ENCODE results near the gene BAK1. TPM values are rescaled to one million over a fixed set of nuclear protein-coding genes. Genes with fewer than 3 reads are reported as not detected.

The BAK1 gene
- total RNA-seq, 1 donor from 2014 or later = 54.8 TPM

- Histone ChIP-seq H3K4me3 (ENCODE audit: insufficient read depth, low read depth, low read length) (no peak overlapping the region), H3K9me3 (ENCODE audit: insufficient read depth, low read depth, low read length) (no peaks in the 10 kb centered on the region), H4K20me1 (ENCODE audit: insufficient read depth, low read length) (peaks cover 7% of the 10 kb centered on the region), H3K4me2 (ENCODE audit: low read length) (no peak overlapping the region), H2AFZ (ENCODE audit: low read depth, low read length) (no peak overlapping the region), H3K27ac (ENCODE audit: low read depth, low read length) (no peak overlapping the region), H3K9ac (ENCODE audit: low read length) (no peak overlapping the region), H3K36me3 (ENCODE audit: insufficient read depth, low read length) (no peaks in the 10 kb centered on the region), H3K27me3 (ENCODE audit: insufficient read depth, low read length) (no peaks in the 10 kb centered on the region), H3K4me1 (ENCODE audit: insufficient read depth, low read length) (no peaks in the 10 kb centered on the region), H3K79me2 (ENCODE audit: insufficient read depth, low read length) (no peaks in the 10 kb centered on the region)
- no peak overlapping the region for H3K4me3 Mint-ChIP-seq (ENCODE audit: unreplicated experiment)
- peaks cover 3% of the 10 kb centered on the region for H3K9me3 Mint-ChIP-seq (ENCODE audit: unreplicated experiment)
- DNase-seq (ENCODE audit: low read depth) (no peak), FAIRE-seq (no peak)
- no peak overlapping the region for H3K27ac Mint-ChIP-seq (ENCODE audit: unreplicated experiment)
- TF ChIP-seq EZH2 (IDR thresholded peaks at IDR 0.05; ENCODE audit: insufficient read depth, low read length) (no peak), CTCF (IDR thresholded peaks at IDR 0.05; ENCODE audit: insufficient read depth, low read depth, low read length) (no peak)
- H3K4me1 Mint-ChIP-seq (ENCODE audit: low read depth, unreplicated experiment) = peaks cover 8% of the 10 kb centered on the region
- peaks cover 12% of the 10 kb centered on the region for H3K27me3 Mint-ChIP-seq (ENCODE audit: low read depth, unreplicated experiment)
- peaks cover 14% of the 10 kb centered on the region for H3K36me3 Mint-ChIP-seq (ENCODE audit: low read depth, unreplicated experiment)
Observed at GRCh38 chr6:33627876-33628275, 47.8 kb upstream of the BAK1 start.

GRCh38 chr6:33624856-33625255 lies 44.8 kb upstream of the BAK1 start:
- H3K4me3 Mint-ChIP-seq (ENCODE audit: unreplicated experiment) = no peak overlapping the region
- DNase-seq (ENCODE audit: low read depth) (no peak), FAIRE-seq (no peak)
- H4K20me1 ChIP-seq (ENCODE audit: insufficient read depth, low read length) = no peaks in the 10 kb centered on the region
- peaks cover 3% of the 10 kb centered on the region for H3K9me3 Mint-ChIP-seq (ENCODE audit: unreplicated experiment)
- H3K27ac ChIP-seq (ENCODE audit: low read depth, low read length) = no peak overlapping the region
- no peak overlapping the region for H3K27ac Mint-ChIP-seq (ENCODE audit: unreplicated experiment)
- no peak overlapping the region for H3K4me2 ChIP-seq (ENCODE audit: low read length)
- H3K4me3 ChIP-seq (ENCODE audit: insufficient read depth, low read depth, low read length) = no peak overlapping the region
- no peaks in the 10 kb centered on the region for H3K9me3 ChIP-seq (ENCODE audit: insufficient read depth, low read depth, low read length)
- TF ChIP-seq CTCF (IDR thresholded peaks at IDR 0.05; ENCODE audit: insufficient read depth, low read depth, low read length) (no peak), EZH2 (IDR thresholded peaks at IDR 0.05; ENCODE audit: insufficient read depth, low read length) (no peak)
- peaks cover 14% of the 10 kb centered on the region for H3K36me3 Mint-ChIP-seq (ENCODE audit: low read depth, unreplicated experiment)
- peaks cover 11% of the 10 kb centered on the region for H3K4me1 Mint-ChIP-seq (ENCODE audit: low read depth, unreplicated experiment)
- H3K79me2 ChIP-seq (ENCODE audit: insufficient read depth, low read length) = no peaks in the 10 kb centered on the region
- no peak overlapping the region for H3K9ac ChIP-seq (ENCODE audit: low read length)
- H3K36me3 ChIP-seq (ENCODE audit: insufficient read depth, low read length) = no peaks in the 10 kb centered on the region
- H2AFZ ChIP-seq (ENCODE audit: low read depth, low read length) = no peak overlapping the region
- H3K27me3 Mint-ChIP-seq (ENCODE audit: low read depth, unreplicated experiment) = peaks cover 5% of the 10 kb centered on the region
- peaks cover 3% of the 10 kb centered on the region for H3K4me1 ChIP-seq (ENCODE audit: insufficient read depth, low read length)
- no peaks in the 10 kb centered on the region for H3K27me3 ChIP-seq (ENCODE audit: insufficient read depth, low read length)

- H3K4me2 ChIP-seq (ENCODE audit: low read length) = no peak overlapping the region
- no peaks in the 10 kb centered on the region for H3K79me2 ChIP-seq (ENCODE audit: insufficient read depth, low read length)
Observed at GRCh38 chr6:33623895-33624381, 43.9 kb upstream of the BAK1 start.

More at GRCh38 chr6:33623895-33624381, 43.9 kb upstream of the BAK1 start:
- DNase-seq (ENCODE audit: low read depth) (no peak), FAIRE-seq (no peak)
- Histone ChIP-seq H3K9me3 (ENCODE audit: insufficient read depth, low read depth, low read length) (no peaks in the 10 kb centered on the region), H2AFZ (ENCODE audit: low read depth, low read length) (no peak overlapping the region), H3K36me3 (ENCODE audit: insufficient read depth, low read length) (no peaks in the 10 kb centered on the region), H3K27ac (ENCODE audit: low read depth, low read length) (no peak overlapping the region), H3K27me3 (ENCODE audit: insufficient read depth, low read length) (no peaks in the 10 kb centered on the region), H3K4me3 (ENCODE audit: insufficient read depth, low read depth, low read length) (no peak overlapping the region), H3K4me1 (ENCODE audit: insufficient read depth, low read length) (peaks cover 3% of the 10 kb centered on the region), H4K20me1 (ENCODE audit: insufficient read depth, low read length) (no peaks in the 10 kb centered on the region), H3K9ac (ENCODE audit: low read length) (no peak overlapping the region)
- H3K4me1 Mint-ChIP-seq (ENCODE audit: low read depth, unreplicated experiment) = peaks cover 14% of the 10 kb centered on the region
- H3K27me3 Mint-ChIP-seq (ENCODE audit: low read depth, unreplicated experiment) = peaks cover 5% of the 10 kb centered on the region
- peaks cover 3% of the 10 kb centered on the region for H3K9me3 Mint-ChIP-seq (ENCODE audit: unreplicated experiment)
- H3K4me3 Mint-ChIP-seq (ENCODE audit: unreplicated experiment) = no peak overlapping the region
- TF ChIP-seq CTCF (IDR thresholded peaks at IDR 0.05; ENCODE audit: insufficient read depth, low read depth, low read length) = no peak
- no peak for TF ChIP-seq EZH2 (IDR thresholded peaks at IDR 0.05; ENCODE audit: insufficient read depth, low read length)
- no peak overlapping the region for H3K27ac Mint-ChIP-seq (ENCODE audit: unreplicated experiment)
- H3K36me3 Mint-ChIP-seq (ENCODE audit: low read depth, unreplicated experiment) = peaks cover 14% of the 10 kb centered on the region
